ENCODE results near the gene YARS2.

Gene YARS2

GRCh38 chr12:32755654-32756475 lies at the start of gene YARS2:
YARS2 (minus strand) TSS chr12:32755897; CDS start chr12:32755874, 23 bp downstream.
- peak; percentile 74 to 84 for DNase-seq (ENCODE audit: low read depth in 2 of 2)

- DNase-seq (ENCODE audit: low read depth in 2 of 2): no peak
Measured at GRCh38 chr12:32804301-32804700, 48.6 kb upstream of the YARS2 start.

GRCh38 chr12:32801269-32801980 lies 45.7 kb upstream of the YARS2 start:
- no peak for DNase-seq (ENCODE audit: low read depth in 2 of 2)

GRCh38 chr12:32794281-32794680 lies 38.6 kb upstream of the YARS2 start:
- DNase-seq (ENCODE audit: low read depth in 2 of 2): no peak

GRCh38 chr12:32789916-32790315 lies 34.2 kb upstream of the YARS2 start:
- no peak for DNase-seq (ENCODE audit: low read depth in 2 of 2)

- no peak for DNase-seq (ENCODE audit: low read depth in 2 of 2)
Measured at GRCh38 chr12:32789446-32789845, 33.7 kb upstream of the YARS2 start.

- no peak for DNase-seq (ENCODE audit: low read depth in 2 of 2)
Measured at GRCh38 chr12:32788405-32788804, 32.7 kb upstream of the YARS2 start.

GRCh38 chr12:32785557-32785956 lies 29.9 kb upstream of the YARS2 start:
- DNase-seq (ENCODE audit: low read depth in 2 of 2): no peak

- no peak for DNase-seq (ENCODE audit: low read depth in 2 of 2)
Measured at GRCh38 chr12:32783029-32783428, 27.3 kb upstream of the YARS2 start.

GRCh38 chr12:32780071-32780470 lies 24.4 kb upstream of the YARS2 start:
- DNase-seq (ENCODE audit: low read depth in 2 of 2): no peak

- DNase-seq (ENCODE audit: low read depth in 2 of 2): no peak
Measured at GRCh38 chr12:32777691-32778175, 22.0 kb upstream of the YARS2 start.

- DNase-seq (ENCODE audit: low read depth in 2 of 2): no peak
Measured at GRCh38 chr12:32777159-32777558, 21.5 kb upstream of the YARS2 start.

- no peak for DNase-seq (ENCODE audit: low read depth in 2 of 2)
Measured at GRCh38 chr12:32776258-32776657, 20.6 kb upstream of the YARS2 start.

GRCh38 chr12:32773691-32774090 lies 18.0 kb upstream of the YARS2 start:
- no peak for DNase-seq (ENCODE audit: low read depth in 2 of 2)

- no peak for DNase-seq (ENCODE audit: low read depth in 2 of 2)
Measured at GRCh38 chr12:32770141-32770540, 14.4 kb upstream of the YARS2 start.

- no peak for DNase-seq (ENCODE audit: low read depth in 2 of 2)
Measured at GRCh38 chr12:32768518-32768917, 12.8 kb upstream of the YARS2 start.

GRCh38 chr12:32765906-32766305 lies 10.2 kb upstream of the YARS2 start:
- no peak for DNase-seq (ENCODE audit: low read depth in 2 of 2)

GRCh38 chr12:32761716-32762115 lies 6.0 kb upstream of the YARS2 start:
- no peak for DNase-seq (ENCODE audit: low read depth in 2 of 2)

GRCh38 chr12:32757157-32757556 lies 1.5 kb upstream of the YARS2 start:
- no peak for DNase-seq (ENCODE audit: low read depth in 2 of 2)

GRCh38 chr12:32756476-32757066 lies 874 bp upstream of the YARS2 start:
- DNase-seq (ENCODE audit: low read depth in 2 of 2): no peak

- peak; percentile 58 to 61 for DNase-seq (ENCODE audit: low read depth in 2 of 2)
Measured at GRCh38 chr12:32755051-32755653, 545 bp downstream of the YARS2 start.

- DNase-seq (ENCODE audit: low read depth in 2 of 2): no peak
Measured at GRCh38 chr12:32754111-32754510, 1.6 kb downstream of the YARS2 start.
